Neural cell (in vitro differentiated cells): ENCODE measurements around the gene CCDC148.

ENCODE experiments used
- CTCF ChIP-seq: fragments of 450-650 bp; IDR thresholded peaks from 2 replicates; pipeline ENCODE4 v1.5.1; 2014; ENCODE audit warnings: antibody characterized with exemption, mild to moderate bottlenecking, moderate library complexity; ENCODE audit not compliant: poor library complexity, severe bottlenecking
- EP300 ChIP-seq: fragments of 450-650 bp; conservative IDR thresholded peaks from 2 replicates; pipeline ENCODE4 v1.6.1; 2014; ENCODE audit warnings: antibody characterized with exemption, mild to moderate bottlenecking, moderate library complexity; ENCODE audit not compliant: poor library complexity, severe bottlenecking
- EZH2 ChIP-seq: fragments of 200-600, 300-800 bp; shearing (Covaris generic), sonication (generic); IDR thresholded peaks from 2 replicates; pipeline ENCODE4 v1.6.1; 2014; ENCODE audit warnings: antibody characterized with exemption, low read length, borderline replicate concordance, mild to moderate bottlenecking; ENCODE audit not compliant: insufficient read depth, poor library complexity, severe bottlenecking
- MXI1 ChIP-seq: fragments of 450-650 bp; conservative IDR thresholded peaks from 2 replicates; pipeline ENCODE4 v1.6.1; 2014; ENCODE audit warnings: antibody characterized with exemption, mild to moderate bottlenecking; ENCODE audit not compliant: poor library complexity, severe bottlenecking
- POLR2AphosphoS5 ChIP-seq: IDR thresholded peaks from 2 replicates; pipeline ENCODE4 v1.6.1; 2012
- RAD21 ChIP-seq: fragments of 450-650 bp; conservative IDR thresholded peaks from 2 replicates; pipeline ENCODE4 v1.6.1; 2014; ENCODE audit warnings: antibody characterized with exemption, mild to moderate bottlenecking, moderate library complexity
- REST ChIP-seq: IDR thresholded peaks from 2 replicates; pipeline ENCODE4 v1.6.1; 2012; ENCODE audit warnings: borderline replicate concordance
- SMC3 ChIP-seq: fragments of 450-650 bp; conservative IDR thresholded peaks from 2 replicates; pipeline ENCODE4 v1.6.1; 2014; ENCODE audit warnings: antibody characterized with exemption, mild to moderate bottlenecking, moderate library complexity; ENCODE audit not compliant: poor library complexity

- TF ChIP-seq CTCF: no peak
- no peak for TF ChIP-seq EZH2
- no peak for TF ChIP-seq REST
- no peak for TF ChIP-seq POLR2AphosphoS5
- no peak for TF ChIP-seq SMC3
- TF ChIP-seq RAD21: no peak
- no peak for TF ChIP-seq MXI1
- no peak for TF ChIP-seq EP300
These were observed 302.0 kb downstream of the CCDC148 start for GRCh38 chr2:158154596-158154995.
